Osteoblast (primary cell): Measurements from ENCODE around the gene PEMT. TPM values are rescaled to one million over a fixed set of nuclear protein-coding genes. Genes with fewer than 3 reads are reported as not detected.

Source experiments
- DNase-seq: peaks from one replicate; pipeline ENCODE4 v3.0.0; 2011; ENCODE audit warnings: low spot score, mixed read lengths; ENCODE audit not compliant: insufficient read length; ENCODE audit errors: missing footprints
- H2AFZ ChIP-seq: 2 replicates; pipeline ENCODE4 v1.6.0; 2011; ENCODE audit warnings: mild to moderate bottlenecking, low read length
- H3K27ac ChIP-seq: 2 replicates; pipeline ENCODE4 v1.5.1; 2011; ENCODE audit warnings: mild to moderate bottlenecking, low read depth, low read length, moderate library complexity
- H3K27me3 ChIP-seq: 2 replicates; pipeline ENCODE4 v1.6.0; 2012; ENCODE audit warnings: mild to moderate bottlenecking, control low read depth, inconsistent platforms, low read length, moderate library complexity; ENCODE audit not compliant: insufficient read depth
- H3K36me3 ChIP-seq: 2 replicates; pipeline ENCODE4 v1.5.1; 2011; ENCODE audit warnings: mild to moderate bottlenecking, low read length, control low read depth, moderate library complexity; ENCODE audit not compliant: insufficient read depth
- H3K4me1 ChIP-seq: 2 replicates; pipeline ENCODE4 v1.5.1; 2011; ENCODE audit warnings: mild to moderate bottlenecking, low read length, control low read depth, moderate library complexity; ENCODE audit not compliant: insufficient read depth
- H3K4me2 ChIP-seq: 2 replicates; pipeline ENCODE4 v1.6.0; 2011; ENCODE audit warnings: mild to moderate bottlenecking, low read length; ENCODE audit not compliant: insufficient read depth
- H3K4me3 ChIP-seq: fragments of 200-600 bp; sonication (generic); 3 replicates; pipeline ENCODE4 v1.5.1; 2012; ENCODE audit warnings: mild to moderate bottlenecking, low read length, inconsistent platforms; ENCODE audit not compliant: insufficient read depth
- H3K79me2 ChIP-seq: 2 replicates; pipeline ENCODE4 v1.6.0; 2012; ENCODE audit warnings: mild to moderate bottlenecking, low read length, control low read depth, inconsistent platforms; ENCODE audit not compliant: insufficient read depth
- H3K9me3 ChIP-seq: 2 replicates; pipeline ENCODE4 v1.5.1; 2011; ENCODE audit warnings: low read depth, low read length, control low read depth
- H4K20me1 ChIP-seq: 2 replicates; pipeline ENCODE4 v1.6.0; 2012; ENCODE audit warnings: mild to moderate bottlenecking, low read length, control low read depth; ENCODE audit not compliant: insufficient read depth
- CTCF ChIP-seq: IDR thresholded peaks from 2 replicates; pipeline ENCODE4 v1.5.1; 2011; ENCODE audit warnings: mild to moderate bottlenecking, low read depth, low read length, moderate library complexity; ENCODE audit errors: extremely low read depth
- total RNA-seq: library from RNA; depleted of rRNA; stranded (reverse); fragments of >200 nt; gene quantifications from 2 replicates; pipeline ENCODE4 v1.2.3, GENCODE V29; 2012

PEMT gene
- total RNA-seq, 1 donor, result 26.4 TPM

GRCh38 chr17:17553217-17554195, 38.0 kb downstream of the PEMT start:
- Histone ChIP-seq H3K27ac (no peak overlapping the region), H3K4me2 (no peak overlapping the region), H3K36me3 (no peaks in the 10 kb centered on the region), H3K4me1 (no peaks in the 10 kb centered on the region), H3K79me2 (no peaks in the 10 kb centered on the region), H3K27me3 (no peaks in the 10 kb centered on the region), H3K4me3 (no peak overlapping the region), H4K20me1 (peaks cover 5% of the 10 kb centered on the region), H2AFZ (no peak overlapping the region), H3K9me3 (no peaks in the 10 kb centered on the region)
- no peak for TF ChIP-seq CTCF
- no peak for DNase-seq

- Histone ChIP-seq H3K9me3 (no peaks in the 10 kb centered on the region), H3K27me3 (no peaks in the 10 kb centered on the region), H3K27ac (no peak overlapping the region), H3K36me3 (no peaks in the 10 kb centered on the region), H3K4me1 (no peaks in the 10 kb centered on the region), H3K79me2 (no peaks in the 10 kb centered on the region), H4K20me1 (peaks cover 5% of the 10 kb centered on the region), H2AFZ (no peak overlapping the region), H3K4me2 (no peak overlapping the region), H3K4me3 (no peak overlapping the region)
- DNase-seq, result no peak
- TF ChIP-seq CTCF, result no peak
Measured at GRCh38 chr17:17552351-17553216, 38.9 kb downstream of the PEMT start.

- Histone ChIP-seq H3K4me1 (no peaks in the 10 kb centered on the region), H3K27ac (no peak overlapping the region), H3K36me3 (no peaks in the 10 kb centered on the region), H3K9me3 (no peaks in the 10 kb centered on the region), H3K27me3 (no peaks in the 10 kb centered on the region), H4K20me1 (peaks cover 5% of the 10 kb centered on the region), H3K79me2 (no peaks in the 10 kb centered on the region), H3K4me2 (no peak overlapping the region), H2AFZ (no peak overlapping the region), H3K4me3 (no peak overlapping the region)
- TF ChIP-seq CTCF, result no peak
- DNase-seq, result no peak
Measured at GRCh38 chr17:17551361-17551760, 40.1 kb downstream of the PEMT start.
